GM21423 (cell line): ENCODE results near the gene TXNDC15.

Source experiments
- ATAC-seq: cut with Tn5 transposase; IDR thresholded peaks from one replicate; pipeline ENCODE4 v1.9.1; 2021; ENCODE audit warnings: mild to moderate bottlenecking, moderate library complexity; ENCODE audit not compliant: unreplicated experiment

The TXNDC15 gene

DNA sequence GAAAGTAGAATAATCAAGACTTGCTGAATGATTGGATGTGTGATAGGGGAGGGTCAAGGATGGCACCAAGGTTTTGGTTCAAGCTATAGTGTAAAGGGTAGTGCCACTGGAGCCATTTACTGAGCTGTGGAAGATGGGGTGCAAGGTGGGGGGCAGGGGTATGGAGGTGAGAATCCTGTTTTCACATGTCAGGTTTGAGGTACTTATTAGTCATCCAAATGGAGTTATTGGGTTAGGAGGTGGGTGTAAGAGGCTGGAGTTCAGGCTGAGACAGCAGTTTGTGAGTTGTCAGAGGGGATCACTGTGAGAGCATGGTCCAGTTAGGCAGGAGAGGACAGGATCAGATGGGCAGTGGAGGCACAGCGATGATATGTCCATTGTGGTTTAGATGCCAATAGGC lies 39.6 kb downstream of the TXNDC15 start:
- ATAC-seq = no peak

DNA sequence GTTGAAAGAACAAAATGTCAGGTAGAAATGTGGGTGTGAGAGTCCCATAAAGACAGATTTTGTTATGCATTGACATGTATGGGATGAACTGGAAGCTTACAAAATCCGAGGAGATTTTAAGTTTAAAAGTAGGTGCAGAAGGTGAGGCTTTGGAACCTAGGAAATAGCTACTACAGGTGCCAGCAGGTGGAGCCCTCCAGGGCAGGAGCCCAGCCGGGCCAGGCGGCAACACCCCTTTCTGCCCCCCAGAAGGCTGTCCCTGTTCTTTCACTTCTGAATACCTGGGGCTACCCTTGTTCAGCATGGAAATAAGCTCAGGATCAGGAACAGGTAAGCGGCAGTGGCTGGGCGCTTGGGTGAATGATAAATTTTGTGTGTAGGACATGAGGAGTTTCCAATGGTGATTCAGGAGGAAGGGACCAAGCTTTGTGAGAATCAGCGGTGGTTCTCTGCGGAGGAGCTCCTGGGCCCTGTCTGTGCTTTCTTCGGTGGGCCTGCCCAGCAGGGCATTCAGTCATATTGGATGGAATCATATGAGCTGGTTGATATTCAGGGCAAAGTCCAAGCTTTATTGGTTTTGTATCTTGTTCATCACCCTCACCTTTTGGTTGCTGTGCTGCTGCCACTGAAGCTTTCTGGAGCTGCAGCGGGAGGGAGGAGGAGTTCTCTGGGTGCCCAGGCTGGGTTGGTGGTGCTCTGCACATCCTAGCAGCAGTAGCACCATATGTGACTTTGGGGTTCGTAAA lies 43.1 kb downstream of the TXNDC15 start:
- no peak for ATAC-seq

DNA sequence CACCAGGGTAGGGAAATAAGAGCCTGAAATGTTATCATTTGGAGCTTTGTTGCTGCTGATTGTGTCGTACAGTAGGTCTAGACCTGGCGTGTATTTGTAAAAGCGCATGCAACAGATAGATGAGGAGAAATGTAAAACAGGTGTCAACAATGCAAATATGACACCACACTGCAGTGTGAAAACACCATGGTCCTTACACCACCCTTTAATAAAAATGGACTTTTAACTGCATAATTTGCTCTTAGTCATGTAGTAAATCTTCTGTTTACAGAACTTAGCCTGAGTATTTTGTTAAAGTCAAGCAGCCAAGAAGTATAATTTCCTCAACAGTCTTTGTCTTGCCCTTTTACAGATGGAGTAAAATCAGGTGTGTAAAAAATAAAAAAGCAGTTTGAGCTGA lies 44.7 kb downstream of the TXNDC15 start:
- ATAC-seq = no peak

DNA sequence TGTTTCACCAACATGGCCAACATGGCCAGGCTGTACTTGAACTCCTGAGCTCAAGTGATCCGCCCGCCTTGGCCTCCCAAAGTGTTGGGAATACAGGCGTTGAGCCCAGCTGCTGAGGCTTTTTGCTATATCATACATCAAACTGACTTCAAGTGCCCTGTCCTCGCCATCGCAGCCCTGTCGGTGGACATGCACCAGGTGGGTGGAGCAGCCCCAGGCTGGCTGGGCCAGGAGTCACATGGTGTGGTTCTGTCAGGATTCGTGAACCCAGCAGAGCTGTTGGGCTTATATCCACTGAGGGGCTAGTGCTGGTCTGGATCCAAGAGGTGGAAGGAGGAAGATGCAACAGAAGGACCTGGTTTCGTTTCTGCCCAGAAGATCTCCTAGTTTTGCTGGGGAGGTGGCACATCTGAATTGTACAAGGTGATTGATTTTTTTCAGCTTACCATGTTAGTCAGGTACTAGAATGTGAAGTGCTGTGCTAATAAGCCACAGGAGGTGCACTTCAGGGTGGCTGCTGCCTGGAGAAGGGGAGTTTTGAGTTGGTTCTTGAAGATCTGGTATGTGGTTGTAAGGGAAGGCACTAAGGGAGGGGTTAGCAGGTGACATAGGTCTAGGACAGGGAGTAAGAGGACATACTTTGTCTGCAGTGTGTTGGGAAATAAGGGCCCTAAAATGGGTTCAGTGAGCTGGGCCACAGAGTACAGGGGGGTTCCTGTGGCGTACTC lies 46.8 kb downstream of the TXNDC15 start:
- no peak for ATAC-seq

DNA sequence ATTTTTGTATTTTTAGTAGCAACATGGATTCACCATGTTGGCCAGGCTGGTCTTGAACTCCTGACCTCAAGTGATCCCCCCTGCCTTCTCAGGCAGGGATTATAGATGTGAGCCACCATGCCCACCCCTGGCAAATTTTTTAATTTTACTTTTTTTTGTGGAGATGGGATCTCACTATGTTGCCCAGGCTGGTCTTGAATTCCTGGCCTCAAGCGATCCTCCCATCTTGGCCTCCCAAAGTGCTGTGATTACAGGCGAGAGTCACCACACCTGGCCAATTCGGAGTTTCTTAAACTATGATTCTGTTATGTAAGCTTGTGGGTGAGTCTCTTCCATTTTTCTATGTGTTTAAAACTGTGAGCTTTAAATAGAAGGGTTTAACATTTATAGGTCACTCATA lies 58.3 kb downstream of the TXNDC15 start:
- no peak for ATAC-seq

DNA sequence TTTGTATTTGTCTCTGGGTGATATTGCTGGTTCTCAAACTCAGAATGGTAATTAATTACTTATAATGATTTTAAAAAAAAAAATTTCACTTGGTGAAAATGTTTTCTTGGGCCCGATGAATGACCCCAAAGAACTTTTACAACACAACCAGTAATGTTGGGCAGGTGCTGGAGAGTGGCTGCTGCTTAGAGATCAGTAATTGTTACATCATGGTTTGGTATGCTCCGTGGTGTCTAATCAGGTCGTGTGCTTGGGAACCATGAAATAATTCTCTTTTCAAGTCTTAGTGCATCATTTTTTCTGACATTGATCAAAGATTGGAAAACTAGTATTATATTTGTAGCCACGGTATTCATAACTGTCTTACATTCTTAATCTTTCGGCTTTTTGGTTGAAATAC lies 60.0 kb downstream of the TXNDC15 start:
- ATAC-seq = no peak

DNA sequence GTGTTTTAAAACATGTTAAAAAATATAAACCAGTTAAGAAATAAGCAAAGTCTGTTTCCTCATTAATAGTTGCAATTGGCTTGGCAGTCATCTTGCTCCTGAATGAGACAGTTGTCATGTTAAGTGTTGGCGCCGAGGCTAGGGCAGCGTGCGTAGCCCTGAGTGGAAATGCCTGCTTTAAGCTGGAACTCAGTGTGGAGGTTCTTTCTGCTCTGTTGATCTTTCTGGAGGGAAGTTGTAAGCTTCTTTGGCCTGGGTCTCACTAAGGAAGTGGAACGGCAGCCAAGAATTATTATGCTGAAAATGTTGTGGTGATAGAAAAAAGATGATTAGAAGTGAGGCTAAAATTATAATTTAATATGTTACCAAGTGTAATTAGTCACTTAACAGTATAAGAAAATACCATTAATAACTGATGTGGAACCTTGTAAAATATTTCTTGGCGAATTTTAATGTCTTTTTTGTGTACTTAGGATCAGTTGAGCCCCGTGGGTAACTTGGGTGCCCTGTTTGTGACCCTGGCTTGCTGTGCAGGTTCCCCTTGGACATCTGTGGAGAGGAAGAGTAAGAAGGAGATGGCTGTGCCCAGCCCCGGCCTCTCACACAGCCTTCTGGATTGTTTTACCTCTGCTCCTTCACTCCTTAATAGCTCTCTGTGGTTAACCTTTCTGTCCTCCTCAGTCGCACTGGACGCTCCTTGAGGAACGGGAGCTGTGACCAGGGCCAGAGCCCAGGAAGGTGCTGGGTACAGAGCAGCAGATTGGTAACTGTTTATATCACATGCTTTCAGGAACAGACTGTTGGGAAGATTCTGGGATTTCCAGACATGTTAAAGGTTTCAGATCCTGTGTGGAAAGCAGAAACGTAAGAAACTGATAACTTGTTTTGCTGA lies 61.8 kb downstream of the TXNDC15 start:
- no peak for ATAC-seq

DNA sequence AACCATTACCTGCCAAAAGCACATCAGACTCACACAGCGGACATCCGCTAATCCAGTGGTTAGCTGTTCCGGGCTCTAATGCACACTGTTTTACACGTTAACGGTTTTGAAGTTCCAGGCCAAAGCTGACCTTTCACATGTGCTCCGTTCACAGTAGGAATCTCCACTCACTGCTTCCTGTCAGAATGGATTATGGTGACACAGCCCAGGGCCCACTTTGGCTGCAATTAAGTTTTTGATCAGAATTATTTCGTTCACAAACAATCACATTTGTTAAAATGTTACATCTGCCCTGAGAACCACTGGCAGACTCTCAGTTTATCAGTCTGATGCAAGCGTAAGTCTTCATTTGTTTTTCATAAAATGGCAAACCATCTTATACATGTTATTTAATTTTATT lies 63.4 kb downstream of the TXNDC15 start:
- no peak for ATAC-seq

DNA sequence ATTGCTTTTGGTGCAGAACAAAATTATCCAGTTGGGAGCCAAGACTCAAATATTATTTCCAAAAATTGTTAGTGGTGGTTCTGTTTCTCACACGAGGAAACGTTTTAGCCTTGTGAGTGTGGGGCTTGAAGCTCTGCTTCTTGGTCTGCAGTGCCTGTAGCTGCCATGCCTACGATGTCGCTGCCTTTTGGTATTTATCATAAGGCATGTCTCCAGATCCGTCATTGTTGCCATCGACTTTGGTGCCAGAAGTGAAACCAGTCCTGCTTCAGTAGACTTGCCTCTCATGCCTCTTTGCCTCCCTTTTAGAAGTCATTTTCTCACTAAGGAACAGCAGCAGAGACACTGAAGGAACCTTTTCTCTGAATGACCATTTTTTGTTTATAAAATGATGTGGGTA lies 63.9 kb downstream of the TXNDC15 start:
- no peak for ATAC-seq

DNA sequence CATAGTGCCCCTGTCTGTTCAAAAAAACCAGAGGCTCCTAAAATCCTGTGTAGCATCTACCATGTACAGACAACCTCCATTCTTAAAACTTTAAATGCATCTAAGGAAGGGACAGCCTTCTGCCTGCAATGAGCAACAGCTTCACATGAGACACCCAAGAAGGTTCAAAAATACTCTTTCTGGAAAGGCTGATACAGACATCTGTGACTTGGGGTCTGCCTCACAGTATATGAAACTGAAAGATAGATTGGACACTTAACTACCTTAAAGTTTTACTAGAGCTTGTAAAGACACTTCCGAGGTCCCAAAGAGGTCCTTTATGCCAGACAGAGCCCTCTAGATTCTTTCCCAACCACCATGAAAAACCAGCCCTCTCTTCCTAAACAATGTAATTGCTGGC lies 65.3 kb downstream of the TXNDC15 start:
- no peak for ATAC-seq

DNA sequence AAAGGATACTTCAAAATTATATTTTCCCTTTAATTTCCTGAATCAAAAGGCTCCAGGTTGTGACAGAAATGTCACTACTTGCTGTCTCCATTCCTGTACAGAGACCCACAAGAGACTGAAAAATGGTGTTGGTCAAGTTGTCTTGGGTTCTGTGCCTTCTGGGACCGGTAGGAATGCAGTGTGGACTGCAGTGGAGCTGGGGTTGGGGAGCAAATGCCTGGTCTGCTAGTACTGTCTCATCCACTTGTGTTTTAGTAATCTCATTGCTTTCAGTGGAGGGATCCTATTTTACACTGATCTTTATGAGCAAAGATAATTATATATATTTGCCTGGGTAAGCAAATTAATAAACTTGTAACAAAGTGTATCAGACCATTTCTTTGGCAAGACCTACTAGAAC lies 69.4 kb downstream of the TXNDC15 start:
- ATAC-seq = no peak

DNA sequence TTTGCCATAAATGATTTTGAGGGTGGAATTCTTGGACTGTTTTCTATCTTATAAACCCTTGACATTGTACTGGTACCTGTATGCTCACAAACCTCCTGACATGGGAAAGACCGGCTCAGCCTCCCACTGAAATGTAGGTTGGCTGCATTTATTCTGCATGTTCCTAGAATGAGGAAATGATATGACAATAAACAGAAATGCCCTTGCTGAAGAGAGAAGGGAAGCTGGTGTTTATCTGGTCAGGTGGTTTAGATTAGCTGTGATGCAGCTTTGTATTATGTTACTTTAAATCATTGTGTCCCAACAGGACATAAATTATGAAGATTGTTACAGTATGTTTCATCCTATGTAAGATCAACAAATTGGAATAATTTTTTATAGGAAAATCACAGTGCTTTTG lies 70.5 kb downstream of the TXNDC15 start:
- ATAC-seq = no peak

DNA sequence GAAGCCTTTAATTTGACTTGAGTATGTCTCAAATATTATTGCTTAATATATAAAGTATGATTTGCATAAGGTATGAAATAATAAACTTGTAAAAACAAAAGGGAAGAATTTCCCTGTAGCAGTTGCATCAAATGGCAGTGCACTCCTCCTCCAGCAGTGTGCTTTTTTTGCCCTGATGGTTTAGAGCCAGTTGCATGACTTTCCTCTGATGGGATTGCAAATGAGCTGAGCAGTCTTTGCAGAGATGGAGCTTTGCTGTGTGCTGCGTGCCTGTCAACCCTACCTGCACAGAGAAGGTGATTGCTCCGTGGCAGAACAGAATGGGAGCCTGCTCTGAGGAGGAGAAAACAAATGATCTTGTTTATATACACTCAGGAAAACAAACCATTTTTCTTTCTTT lies 70.9 kb downstream of the TXNDC15 start:
- no peak for ATAC-seq

DNA sequence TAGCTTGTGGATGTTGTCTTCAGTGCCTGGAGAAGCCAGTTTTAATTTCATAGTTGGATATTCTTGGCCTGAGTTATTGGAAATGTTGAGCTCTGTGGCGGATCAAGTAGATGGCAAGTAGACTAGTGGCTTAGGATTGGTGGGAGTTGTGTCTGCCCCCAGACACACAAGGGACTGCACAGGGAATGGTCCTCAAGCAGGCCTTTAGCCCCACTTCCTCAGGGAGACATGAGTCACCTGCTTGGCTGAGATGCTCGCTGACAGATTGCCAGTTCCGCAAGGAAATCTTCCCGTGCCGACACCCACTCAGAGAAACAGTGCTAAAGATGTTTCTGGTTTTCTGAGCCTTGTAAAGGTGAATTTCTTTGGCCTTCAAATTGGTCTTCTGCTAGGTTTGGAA lies 74.7 kb downstream of the TXNDC15 start:
- no peak for ATAC-seq

DNA sequence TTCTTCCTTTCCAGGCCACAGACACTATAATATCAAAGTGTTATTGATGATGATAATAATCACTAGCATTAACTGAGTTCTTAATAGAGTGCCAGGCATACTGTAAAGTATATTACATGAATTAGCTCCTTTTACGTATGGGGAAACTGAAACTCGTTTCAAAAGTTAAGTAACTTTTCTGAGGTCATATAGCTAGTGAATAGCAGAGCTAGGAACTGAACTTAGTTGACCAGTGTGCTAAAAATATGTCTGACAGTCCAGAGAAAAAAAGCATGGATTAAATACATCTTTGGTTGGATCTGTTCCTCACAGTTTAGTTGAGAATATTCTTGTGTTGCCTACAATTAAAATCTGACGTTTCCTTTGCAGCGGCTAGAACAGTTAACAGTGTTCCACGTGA lies 75.1 kb downstream of the TXNDC15 start:
- no peak for ATAC-seq
